NCI-H510A (cell line): ENCODE data around the gene ZFHX3.

ENCODE experiments used
- DNase-seq: peaks from one replicate; lab custom pipeline; 2025; lab: John Stamatoyannopoulos, UW

Gene ZFHX3

DNA sequence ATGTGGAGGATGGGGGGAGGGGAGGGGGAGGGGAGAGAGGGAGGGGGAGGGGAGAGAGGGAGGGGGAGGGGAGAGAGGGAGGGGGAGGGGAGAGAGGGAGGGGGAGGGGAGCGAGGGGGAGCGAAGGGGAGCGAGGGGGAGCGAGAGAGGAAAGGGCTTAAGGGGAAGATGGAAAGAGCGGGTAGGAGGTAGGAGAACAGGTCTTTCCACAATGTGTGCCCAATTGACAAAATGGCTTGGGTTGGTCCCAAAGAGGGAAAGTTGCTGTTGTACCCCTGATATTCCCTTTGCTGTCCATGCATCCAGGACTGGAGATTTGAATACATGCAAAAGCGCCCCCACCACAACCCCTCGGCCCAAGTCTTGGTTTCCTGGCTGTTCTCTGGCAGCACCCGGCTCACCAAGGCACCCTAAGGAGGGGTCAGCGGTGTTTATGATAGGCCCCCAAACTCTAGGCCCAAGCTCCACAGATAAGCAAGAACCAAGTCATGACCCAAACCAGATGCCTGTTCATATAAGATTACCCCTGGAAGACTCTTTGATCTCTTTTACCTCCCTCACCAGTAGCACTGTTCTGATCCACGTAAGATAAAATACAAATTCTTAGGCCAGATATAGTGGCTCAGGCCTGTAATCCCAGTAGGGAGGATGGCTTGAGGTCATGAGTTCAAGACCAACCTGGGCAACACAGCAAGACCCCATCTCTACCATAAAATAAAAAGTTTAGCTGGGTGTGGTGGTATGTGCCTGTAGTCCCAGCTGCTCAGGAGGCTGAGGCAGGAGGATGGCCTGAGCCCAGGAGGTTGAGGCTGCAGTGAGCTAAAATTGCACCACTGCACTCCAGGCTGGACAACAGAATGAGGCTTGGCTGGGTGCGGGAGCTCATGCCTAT, 119.6 kb downstream of the ZFHX3 start:
- DNase-seq = no peak

DNA sequence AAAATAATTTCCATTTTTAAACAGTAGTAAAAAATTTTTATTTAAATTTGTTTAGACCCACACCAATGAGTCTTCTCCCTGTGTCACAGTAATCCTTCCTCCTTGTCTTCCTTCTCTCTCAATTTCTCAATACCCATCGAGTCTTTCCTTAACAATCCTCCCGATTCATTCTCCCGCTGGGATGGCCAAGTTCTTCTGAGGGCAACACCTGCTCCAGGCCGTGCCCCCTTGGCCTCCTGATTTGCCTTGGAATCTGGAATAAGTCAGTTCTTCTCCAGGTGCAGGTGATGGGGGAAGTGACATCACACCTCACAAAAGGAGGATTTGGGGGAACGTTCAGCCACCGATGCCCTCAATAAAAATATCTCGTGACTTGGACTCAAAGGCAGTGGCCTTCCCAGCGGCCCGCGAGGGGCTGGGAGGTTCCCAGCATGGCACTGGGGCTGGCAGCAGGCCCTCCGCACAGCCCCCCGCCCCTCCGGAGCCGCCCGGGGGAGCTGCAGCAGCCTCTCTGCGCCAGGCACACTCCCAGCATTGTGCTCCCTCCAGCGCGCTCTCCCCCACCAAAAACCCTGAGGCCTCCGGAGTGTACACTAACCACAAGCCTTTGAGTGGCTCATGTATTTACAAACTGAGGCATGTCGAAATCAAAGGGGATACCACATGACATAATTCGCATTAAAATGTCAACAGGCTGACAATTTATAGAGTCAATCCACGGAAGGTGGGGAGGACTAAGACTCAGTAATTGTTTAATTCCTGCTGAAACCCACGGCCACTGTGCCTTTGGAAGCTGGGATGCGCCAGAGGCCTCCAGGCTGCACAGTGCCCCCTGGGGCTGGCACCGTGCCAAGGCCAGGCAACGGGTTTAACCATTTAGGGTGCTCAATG, 120.5 kb downstream of the ZFHX3 start:
- DNase-seq = peak; percentile 67

DNA sequence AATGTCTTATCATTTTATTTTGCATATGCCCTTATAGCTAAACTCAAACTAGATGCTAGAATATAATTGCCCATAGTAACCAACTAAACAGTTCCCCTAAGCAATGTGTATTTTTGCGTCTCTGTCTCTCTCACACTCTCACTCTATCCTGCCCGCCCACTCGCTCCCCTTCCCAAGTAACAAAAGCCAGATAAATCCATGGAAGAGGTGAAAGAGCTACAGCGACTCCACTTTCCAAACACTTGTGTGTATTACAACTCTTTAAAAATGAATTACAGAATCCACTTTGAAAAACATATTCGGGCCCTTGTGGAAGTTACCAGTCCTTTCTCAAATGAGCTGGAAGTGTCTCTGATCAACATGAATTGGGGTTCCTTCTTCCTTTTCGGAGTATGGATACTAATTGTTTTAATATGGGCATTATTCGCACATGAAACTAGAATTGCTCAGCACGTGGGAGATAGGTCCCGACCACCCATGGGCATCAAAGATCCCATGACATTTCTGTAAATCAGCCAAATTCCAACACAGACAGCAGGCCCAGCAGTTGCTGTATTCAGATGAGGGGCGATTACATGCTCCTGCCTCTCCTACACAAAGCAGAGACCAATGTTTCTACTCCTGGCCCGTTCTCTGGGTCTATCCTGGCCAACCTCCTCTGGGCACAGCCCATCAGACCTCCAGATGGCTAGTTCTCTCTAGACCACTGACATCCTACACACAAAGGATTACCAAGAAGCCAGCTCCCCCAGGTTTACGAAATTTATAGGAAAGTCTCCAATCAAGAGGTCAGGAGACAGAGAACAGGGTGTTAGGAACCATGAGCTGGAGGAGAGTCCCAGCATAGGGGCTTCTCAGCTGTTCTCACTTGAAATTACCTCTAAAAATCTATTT, 121.5 kb downstream of the ZFHX3 start:
- DNase-seq = no peak

DNA sequence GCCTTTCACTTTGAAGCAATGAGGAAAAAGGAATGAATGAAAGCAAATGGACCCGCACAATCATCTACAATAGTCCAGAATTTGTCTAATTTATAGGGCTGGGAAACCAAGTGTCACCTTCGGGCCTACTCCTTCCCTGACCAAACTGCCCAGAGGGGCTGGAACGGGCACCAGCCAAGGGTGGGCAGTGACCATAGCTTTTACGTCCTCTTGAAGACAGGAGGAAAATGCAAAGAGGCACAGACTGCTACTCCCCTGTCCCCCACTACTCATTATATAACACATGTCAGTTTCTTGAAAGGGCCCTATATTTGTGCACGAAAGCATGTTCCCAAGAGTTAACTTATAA, 122.3 kb downstream of the ZFHX3 start:
- DNase-seq = no peak

DNA sequence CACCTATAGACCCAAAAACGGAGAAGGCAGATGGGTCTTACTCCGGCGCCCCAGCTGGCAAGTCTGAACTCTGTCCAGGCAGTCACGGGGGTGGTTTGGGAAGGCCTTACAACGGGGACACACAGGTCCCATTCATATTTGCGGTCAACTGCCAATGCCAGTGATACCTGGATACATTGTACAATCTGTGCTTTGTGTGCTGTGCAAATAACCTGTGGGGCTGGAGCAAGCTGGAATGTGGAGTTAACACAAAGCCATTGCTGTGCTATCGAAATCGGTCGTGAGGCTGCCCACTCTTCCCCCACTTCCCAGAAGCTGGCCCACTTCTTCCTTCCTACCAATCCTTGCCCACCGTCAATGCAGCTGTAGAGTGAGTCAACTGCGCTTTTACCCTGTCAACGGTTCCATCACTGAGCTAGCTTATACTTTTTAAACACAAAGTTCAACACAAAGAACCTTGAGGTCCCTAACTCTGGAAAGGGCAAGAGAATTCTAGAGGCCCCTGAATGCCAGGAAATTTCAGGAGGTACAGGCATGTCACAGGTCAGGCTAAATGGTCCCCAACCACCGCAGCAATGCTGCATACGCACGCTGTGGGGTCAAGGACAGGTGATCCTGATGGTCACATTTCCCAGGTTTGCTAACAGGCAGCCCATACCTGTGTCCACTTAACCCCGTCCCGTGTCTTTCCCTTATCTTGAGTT, 122.8 kb downstream of the ZFHX3 start:
- no peak for DNase-seq

DNA sequence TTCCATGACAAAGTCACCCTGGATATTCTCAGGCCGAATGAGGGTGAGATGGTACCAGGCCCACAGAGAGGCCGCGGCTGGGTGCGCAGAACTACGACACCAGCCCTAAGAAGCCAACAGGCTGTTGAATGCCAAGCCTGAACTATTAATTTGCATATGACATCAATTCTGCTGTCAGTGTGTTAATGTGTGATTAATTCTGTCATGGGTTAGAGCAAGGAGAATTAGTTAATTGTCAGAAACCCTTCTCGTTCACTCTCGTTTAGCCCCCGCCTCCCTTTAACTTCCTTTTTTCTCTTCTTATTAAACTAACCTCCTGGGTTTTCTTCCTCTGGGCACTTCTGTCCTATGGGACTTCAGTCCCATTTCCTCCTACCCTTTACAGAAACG, 123.4 kb downstream of the ZFHX3 start:
- DNase-seq = no peak

DNA sequence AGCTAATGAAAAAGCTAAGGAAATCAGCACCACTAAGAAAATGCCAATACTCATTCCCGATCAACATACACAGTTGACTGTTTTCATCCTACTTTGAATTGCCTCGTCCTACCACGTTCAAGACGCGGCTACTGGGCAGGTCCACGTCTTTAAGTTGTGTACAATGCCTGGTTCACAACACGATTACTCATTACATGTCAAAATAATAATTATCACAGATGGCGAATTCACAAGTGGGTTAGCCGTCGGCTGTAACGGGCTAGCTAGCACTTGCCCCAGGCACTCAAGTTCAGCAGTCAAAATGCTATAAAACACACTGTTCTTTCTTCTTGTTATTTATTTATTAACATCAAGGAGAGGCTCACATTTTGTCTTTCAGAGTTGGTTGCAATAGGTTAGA, 124.2 kb downstream of the ZFHX3 start:
- DNase-seq = no peak

DNA sequence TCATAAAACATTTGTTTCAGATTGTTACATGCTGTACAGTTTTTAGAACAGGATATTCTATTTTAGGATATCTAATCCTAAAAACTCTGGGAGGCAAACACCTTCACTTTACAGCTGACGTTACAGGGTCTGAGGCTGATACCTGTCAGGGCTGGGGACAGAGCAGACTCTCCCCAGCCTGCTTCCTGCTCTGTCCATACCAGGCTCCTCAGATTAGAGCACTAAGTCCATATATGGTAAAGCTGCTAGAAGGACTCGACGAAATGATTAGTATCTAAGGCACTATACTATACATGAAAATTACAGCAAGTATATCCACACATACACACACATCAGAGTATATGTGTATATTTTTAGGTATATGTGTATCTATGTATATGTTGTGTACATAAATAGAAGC, 125.2 kb downstream of the ZFHX3 start:
- DNase-seq = no peak

DNA sequence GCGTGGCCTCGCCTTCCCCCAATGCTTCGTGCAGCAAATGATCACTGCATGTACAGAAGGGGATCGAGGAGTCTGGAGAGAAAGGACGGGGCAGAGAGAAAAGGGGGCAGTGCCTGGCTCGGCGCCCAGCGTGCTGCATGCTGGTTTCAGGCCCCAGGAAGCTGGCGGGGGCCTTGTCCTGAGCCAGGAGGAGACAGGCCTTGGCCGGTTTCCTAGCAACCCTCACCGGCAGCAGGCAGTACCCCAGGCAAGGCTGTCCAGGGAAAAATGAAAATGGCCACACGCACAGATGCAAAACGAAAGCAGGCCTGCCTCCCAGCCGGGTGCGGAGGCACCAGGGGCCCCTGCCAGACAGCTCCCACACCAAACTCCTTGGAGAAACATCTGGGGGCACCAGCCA, 126.3 kb downstream of the ZFHX3 start:
- DNase-seq = no peak

DNA sequence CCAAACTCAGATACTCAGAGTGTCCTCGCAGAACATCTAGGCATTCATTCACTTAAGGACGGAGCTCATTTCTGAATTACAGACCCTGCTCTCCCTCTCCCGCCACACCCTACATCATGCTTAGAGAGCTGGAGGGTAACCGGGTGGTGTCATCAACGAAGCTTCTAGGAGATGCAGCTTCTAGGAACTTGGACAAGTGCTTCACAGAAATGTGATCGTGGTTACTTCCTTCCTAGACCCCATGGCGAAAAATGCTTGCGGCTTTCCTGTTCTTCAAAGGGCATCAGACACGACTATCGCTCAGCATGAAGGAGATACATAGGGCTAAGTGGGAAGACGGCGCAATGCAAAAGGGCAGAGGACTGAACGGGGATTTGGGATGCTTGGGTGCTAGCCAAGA, 126.8 kb downstream of the ZFHX3 start:
- no peak for DNase-seq

DNA sequence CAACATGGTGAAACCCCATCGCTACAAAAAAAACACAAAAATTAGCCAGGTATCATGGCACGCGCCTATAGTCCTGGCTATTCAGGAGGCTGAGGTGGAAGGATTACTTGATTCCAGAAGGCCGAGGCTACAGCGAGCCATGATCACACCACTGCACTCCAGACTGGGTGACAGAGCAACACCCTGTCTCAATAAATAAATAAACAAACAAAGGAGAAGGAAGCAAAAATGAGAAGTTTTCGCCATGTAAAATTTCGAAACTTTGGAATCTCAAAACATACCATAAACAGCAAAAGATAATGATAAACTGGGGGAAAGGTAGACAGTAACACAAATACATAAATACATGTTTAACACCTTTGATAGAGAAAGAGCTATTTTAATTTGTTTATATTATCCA, 130.9 kb downstream of the ZFHX3 start:
- DNase-seq = no peak

DNA sequence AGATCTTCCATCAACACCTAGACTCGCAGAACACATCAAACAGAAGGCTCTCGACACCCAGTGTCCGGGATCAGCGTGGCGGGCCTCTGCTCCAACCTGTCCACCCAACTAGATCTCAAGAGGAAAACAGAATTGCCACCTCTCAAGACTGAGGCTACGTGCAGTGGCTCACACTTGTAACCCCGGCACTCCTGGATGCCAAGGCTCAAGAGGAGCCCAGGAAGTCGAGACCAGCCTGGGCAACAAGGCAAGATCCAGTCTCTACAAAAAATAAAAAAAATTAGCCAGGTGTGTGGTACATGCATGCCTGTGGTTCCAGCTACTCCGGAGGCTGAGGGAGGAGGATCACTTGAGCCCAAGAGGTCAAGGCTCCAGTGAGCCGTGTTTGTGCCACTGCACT, 132.6 kb downstream of the ZFHX3 start:
- no peak for DNase-seq

DNA sequence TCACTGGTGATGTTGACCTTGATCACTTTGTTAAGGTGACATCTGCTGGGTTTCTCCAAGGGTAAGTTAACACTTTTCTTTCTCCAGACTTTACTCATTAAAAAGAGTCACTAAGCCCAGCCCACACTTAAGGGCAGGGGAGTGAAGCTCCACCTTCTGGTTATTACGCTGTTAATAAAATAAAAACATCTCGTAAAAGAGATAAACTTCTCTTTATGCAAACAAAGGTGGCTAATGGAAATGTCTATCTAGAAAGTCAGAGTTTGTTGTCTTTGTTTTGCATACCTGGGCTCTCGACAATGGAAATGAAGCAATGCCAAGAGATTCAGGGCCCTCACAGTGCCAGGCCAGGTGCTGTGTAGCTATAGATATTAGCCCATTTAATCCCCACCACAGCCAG, 134.4 kb downstream of the ZFHX3 start:
- DNase-seq = no peak

DNA sequence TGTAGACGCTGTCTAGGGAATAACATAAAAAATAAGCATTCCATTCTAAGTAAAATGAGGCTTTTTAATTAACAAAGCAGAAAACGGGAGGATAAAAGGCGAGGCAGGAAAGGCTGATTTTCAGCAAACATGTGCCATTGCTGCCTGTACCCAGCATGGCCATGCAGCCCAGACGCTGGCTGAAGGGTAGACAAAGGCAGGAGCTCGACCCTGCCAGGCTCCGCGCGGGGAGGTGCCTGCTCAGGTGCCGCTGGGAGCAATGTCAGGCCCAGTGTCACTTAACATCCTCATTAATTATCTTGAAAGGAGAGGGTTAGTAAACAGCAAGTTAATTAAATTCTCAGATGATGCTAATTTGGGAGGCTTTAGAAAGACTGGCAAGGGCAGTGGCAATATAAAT, 136.0 kb downstream of the ZFHX3 start:
- DNase-seq = no peak

DNA sequence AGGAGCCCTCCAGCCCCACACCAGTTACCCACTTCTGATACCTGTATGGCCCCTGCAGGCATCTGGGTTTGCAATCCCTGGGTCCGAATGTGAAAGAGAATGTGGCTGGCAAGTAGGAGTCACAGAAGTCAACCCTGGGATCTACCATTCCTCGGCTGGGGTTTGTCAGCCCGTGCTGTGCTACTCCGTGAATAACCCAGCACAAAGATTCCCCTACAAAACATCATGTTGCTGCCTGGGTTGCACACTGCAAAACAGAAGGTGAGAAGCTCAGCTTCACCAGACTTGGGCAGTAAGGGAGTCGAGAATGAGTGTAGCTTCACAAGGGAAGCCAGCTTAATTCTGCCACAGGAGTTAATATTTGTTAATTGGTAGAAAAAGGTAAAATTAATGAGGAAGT, 137.1 kb downstream of the ZFHX3 start:
- DNase-seq = no peak

DNA sequence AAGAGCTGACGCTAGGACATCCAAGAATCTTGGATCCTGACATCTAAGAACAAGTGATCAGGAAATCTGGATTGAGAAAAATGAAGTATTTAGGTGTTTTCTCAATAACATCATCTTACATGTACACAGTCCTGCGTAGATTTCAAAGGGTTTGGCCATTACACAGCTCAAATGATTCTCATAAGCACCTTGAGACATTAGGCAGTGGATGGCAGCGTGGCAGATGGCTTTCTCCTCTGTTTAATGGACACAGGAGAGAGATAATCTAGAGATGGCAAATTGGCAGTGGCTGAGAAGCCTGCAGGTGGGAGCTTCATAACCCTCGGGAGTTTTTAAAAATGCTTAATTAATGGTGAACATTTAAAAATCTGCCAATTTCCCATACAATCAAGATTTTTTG, 137.5 kb downstream of the ZFHX3 start:
- no peak for DNase-seq

DNA sequence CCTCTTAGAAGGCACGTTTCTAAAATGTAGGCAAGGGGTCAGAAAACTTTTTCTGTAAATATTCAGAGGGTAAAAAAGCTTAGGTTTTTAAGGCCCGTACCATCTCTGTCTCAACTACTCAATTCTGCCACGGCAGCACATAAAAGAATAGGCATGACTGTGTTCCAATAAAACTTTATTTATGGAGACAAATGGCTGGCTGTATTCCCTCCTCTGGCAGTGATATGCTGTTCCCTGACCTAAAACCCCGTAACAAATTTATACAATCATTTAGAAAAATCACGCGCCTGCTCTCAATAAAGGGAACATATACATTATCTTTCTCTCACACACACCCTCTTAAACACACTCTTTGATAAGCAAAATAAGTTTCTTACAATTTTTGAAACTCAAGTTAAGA, 138.7 kb downstream of the ZFHX3 start:
- no peak for DNase-seq

DNA sequence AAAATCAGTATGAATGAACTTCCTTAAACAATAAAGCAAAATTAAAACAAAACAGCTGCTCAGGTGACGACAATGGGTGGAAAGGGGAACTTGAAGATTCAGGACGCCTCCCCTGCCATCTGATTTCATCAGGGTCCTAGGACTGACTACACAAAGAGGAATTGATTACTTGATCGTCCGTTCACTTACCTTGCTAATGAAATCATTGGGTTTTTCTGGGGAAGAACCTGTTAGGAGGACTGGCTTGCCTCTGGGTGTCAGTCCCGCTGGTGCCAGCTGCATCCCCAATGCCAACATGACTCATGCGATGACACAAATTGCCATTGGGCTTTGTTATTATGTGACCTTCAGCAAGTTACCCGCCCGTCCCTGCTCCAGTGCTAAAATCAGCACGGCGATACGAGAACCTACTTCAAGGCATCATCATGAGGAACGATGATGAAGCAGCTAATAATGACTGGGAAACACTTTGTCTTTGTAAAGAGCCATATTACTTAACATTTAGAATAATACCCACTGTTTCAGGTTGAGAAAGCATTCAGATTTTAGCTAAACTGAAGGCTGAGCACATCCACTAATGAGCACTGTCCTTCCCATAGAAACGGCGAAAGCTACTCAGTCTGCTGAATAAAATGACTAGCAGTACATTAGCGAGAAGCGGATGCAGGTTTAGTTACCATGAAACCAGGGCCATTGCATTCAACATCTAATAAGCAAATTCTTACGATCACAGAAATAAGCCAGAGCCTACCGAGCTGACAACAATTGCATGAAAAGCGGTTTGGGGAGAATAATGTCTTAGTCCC, 139.4 kb downstream of the ZFHX3 start:
- DNase-seq = no peak

DNA sequence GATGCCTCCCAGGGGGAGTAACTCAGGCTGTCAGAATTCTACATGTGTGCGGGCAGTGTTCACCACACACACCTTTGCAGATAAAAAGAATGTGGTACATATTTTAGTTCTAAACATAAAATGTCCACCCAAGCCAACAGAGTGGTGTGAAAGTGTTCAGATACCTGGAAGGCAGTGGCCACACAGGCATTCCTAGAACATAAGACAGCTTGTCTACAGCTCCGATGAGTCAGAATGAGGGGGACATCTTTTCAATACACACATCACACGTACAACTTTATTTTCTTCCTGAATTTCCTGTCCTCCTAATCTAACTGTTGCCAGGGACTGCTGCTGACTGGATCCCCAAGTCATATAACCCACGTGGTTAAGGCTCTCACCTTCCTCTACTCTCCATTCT, 142.3 kb downstream of the ZFHX3 start:
- DNase-seq = no peak

DNA sequence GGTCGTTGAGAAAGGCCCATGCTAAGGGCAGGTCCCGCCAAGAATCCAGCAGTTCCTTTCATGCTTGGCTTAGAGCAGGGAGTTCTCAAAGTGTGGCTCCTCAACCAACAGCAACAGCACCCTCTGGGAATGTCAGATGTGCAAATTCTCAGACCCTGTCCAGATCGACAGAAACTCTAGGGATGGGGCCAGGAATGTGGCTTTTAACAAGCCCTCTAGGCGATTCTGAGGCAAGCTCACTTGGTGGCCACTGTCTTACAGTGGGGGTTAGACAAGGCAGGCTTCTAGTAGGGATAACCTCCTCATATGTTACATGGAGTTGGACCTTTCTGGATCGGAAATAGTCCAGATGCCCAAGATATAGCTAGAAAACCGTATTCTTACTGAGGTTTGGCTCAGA, 144.8 kb downstream of the ZFHX3 start:
- DNase-seq = no peak

DNA sequence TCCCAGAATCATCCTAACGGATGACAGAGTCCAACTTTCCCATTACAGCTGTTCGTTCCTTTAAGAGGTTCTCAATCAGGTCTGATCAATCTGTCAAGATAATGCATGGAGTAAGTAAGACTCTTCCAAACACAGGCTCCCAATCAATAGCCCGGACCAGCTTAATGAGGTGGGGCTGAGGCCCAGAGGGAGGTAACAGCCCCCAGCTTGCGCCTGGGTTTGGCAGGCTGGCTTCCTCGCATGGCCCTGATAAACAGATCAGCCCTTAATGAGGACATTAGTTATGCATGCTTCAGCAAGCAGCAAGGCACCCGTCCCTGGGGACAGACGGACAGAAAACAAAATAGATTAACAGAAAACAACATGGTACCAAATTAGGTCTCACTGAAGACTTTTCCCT, 145.7 kb downstream of the ZFHX3 start:
- DNase-seq = no peak
